ENCODE measurements around the gene PRPF8. TPM values are rescaled to one million over a fixed set of nuclear protein-coding genes. Genes with fewer than 3 reads are reported as not detected.

PRPF8 gene
- total RNA-seq, 1 experiment from 2014 or later = 103 TPM

DNA sequence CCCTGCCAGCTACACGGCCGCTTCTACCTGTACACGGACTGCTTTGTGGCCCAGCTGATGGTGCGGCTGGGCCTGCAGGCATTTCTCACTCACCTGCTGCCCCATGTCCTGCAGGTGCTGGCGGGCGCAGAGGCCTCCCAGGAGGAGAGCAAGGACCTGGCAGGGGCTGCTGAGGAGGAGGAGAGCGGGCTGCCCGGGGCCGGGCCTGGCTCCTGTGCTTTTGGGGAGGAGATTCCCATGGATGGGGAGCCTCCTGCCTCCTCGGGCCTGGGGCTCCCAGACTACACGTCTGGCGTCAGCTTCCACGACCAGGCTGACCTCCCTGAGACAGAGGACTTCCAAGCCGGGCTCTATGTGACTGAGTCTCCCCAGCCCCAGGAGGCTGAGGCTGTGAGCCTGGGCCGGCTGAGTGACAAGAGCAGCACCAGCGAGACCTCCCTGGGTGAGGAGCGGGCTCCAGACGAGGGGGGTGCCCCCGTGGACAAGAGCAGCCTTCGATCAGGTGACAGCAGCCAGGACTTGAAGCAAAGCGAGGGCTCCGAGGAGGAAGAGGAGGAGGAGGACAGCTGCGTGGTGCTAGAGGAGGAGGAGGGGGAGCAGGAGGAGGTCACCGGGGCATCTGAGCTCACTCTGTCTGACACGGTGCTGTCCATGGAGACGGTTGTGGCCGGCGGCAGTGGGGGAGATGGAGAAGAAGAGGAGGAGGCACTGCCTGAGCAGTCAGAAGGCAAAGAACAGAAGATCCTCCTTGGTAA, 43.4 kb upstream of the PRPF8 start:
- H3K4me2 ChIP-seq (ENCODE audit: low read length) = no peak overlapping the region
- intact Hi-C loops (cut with micrococcal nuclease) = no loop called here
- no peaks in the 10 kb centered on the region for H3K36me3 ChIP-seq (ENCODE audit: low read depth, low read length)
- peaks cover 16% of the 10 kb centered on the region; the same call in 1 of the 2 replicates for H3K79me2 ChIP-seq (ENCODE audit: low read length)
- H2AFZ ChIP-seq (ENCODE audit: low read length) = no peak overlapping the region
- H3K9me2 ChIP-seq (replicated peaks; ENCODE audit: low read length) = no peaks in the 10 kb centered on the region
- no peaks in the 10 kb centered on the region for H3K27me3 ChIP-seq (ENCODE audit: low read length)
- ChIA-PET CTCF (no interaction called here), POLR2A (ENCODE audit: unreplicated experiment) (no interaction called here)
- H3K4me1 ChIP-seq (ENCODE audit: insufficient read depth, low read length) = peaks cover 8% of the 10 kb centered on the region; the same call in 1 of the 2 replicates
- no peak for DNase-seq
- no peaks in the 10 kb centered on the region for H3K9me3 ChIP-seq (ENCODE audit: low read length)
- no peaks in the 10 kb centered on the region for H4K20me1 ChIP-seq (ENCODE audit: low read length)
- no peak for ATAC-seq
- no TSS peak for BruUV-seq (replicated peaks)
- H3F3A ChIP-seq (ENCODE audit: low read length, unreplicated experiment) = no peaks in the 10 kb centered on the region
- H3K4me3 ChIP-seq (ENCODE audit: low read length) = no peak overlapping the region
- no peak overlapping the region for H3K27ac ChIP-seq (ENCODE audit: low read length)
- no peak overlapping the region for H3K9ac ChIP-seq (ENCODE audit: low read length)
- TF ChIP-seq EZH2 (IDR thresholded peaks at IDR 0.05; ENCODE audit: low read length, unreplicated experiment) (no peak), EZH2phosphoT487 (IDR thresholded peaks at IDR 0.05; ENCODE audit: borderline replicate concordance, low read length) (no peak)
- TF ChIP-seq, protein P1, sequence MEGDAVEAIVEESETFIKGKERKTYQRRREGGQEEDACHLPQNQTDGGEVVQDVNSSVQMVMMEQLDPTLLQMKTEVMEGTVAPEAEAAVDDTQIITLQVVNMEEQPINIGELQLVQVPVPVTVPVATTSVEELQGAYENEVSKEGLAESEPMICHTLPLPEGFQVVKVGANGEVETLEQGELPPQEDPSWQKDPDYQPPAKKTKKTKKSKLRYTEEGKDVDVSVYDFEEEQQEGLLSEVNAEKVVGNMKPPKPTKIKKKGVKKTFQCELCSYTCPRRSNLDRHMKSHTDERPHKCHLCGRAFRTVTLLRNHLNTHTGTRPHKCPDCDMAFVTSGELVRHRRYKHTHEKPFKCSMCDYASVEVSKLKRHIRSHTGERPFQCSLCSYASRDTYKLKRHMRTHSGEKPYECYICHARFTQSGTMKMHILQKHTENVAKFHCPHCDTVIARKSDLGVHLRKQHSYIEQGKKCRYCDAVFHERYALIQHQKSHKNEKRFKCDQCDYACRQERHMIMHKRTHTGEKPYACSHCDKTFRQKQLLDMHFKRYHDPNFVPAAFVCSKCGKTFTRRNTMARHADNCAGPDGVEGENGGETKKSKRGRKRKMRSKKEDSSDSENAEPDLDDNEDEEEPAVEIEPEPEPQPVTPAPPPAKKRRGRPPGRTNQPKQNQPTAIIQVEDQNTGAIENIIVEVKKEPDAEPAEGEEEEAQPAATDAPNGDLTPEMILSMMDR (conservative IDR thresholded peaks at IDR 0.05; ENCODE audit: low read depth, low read length) = no peak

DNA sequence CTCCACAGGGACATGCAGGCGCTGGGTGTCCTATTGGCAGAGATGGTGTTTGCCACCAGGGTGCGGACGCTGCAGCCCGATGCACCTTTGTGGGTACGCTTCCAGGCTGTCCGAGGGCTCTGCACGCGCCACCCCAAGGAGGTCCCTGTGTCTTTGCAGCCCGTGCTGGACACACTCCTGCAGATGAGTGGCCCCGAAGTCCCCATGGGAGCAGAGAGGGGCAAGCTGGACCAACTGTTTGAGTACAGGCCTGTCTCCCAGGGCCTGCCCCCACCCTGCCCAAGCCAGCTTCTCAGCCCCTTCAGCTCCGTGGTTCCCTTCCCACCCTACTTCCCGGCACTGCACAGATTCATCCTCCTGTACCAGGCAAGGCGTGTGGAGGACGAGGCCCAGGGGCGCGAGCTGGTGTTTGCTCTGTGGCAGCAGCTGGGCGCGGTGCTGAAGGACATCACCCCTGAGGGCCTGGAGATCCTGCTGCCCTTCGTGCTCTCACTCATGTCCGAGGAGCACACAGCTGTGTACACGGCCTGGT, 42.7 kb upstream of the PRPF8 start:
- Histone ChIP-seq H3K4me2 (ENCODE audit: low read length) (no peak overlapping the region), H3K79me2 (ENCODE audit: low read length) (peaks cover 16% of the 10 kb centered on the region; the same call in 1 of the 2 replicates), H3K36me3 (ENCODE audit: low read depth, low read length) (no peaks in the 10 kb centered on the region), H4K20me1 (ENCODE audit: low read length) (no peaks in the 10 kb centered on the region), H3K9ac (ENCODE audit: low read length) (no peak overlapping the region), H3K4me1 (ENCODE audit: insufficient read depth, low read length) (peaks cover 8% of the 10 kb centered on the region; the same call in 1 of the 2 replicates), H2AFZ (ENCODE audit: low read length) (no peak overlapping the region), H3K27me3 (ENCODE audit: low read length) (no peaks in the 10 kb centered on the region), H3K4me3 (ENCODE audit: low read length) (no peak overlapping the region), H3K9me3 (ENCODE audit: low read length) (no peaks in the 10 kb centered on the region), H3K27ac (ENCODE audit: low read length) (no peak overlapping the region), H3K9me2 (replicated peaks; ENCODE audit: low read length) (no peaks in the 10 kb centered on the region), H3F3A (ENCODE audit: low read length, unreplicated experiment) (no peaks in the 10 kb centered on the region)
- BruUV-seq (replicated peaks) = no TSS peak
- CTCF ChIA-PET = no interaction called here
- POLR2A ChIA-PET (ENCODE audit: unreplicated experiment) = no interaction called here
- DNase-seq (no peak), ATAC-seq (no peak)
- TF ChIP-seq, protein P1 (conservative IDR thresholded peaks at IDR 0.05; ENCODE audit: low read depth, low read length) = no peak
- TF ChIP-seq EZH2phosphoT487 (IDR thresholded peaks at IDR 0.05; ENCODE audit: borderline replicate concordance, low read length) (no peak), EZH2 (IDR thresholded peaks at IDR 0.05; ENCODE audit: low read length, unreplicated experiment) (no peak)
- intact Hi-C loops (cut with micrococcal nuclease) = no loop called here

Data from PC-3 (cell line).